HG03175 (cell line): ENCODE data around the gene FBXW2.
"Not testable (repeated sequence)": the region's sequence is repeated elsewhere in the genome, so short reads cannot be mapped to it uniquely, and the experiment has no call there.

ENCODE experiments used
- ATAC-seq: cut with Tn5 transposase; IDR thresholded peaks from one replicate; pipeline ENCODE4 v1.9.1; 2021; ENCODE audit warnings: mild to moderate bottlenecking, moderate library complexity; ENCODE audit not compliant: unreplicated experiment

The FBXW2 gene, protein sequence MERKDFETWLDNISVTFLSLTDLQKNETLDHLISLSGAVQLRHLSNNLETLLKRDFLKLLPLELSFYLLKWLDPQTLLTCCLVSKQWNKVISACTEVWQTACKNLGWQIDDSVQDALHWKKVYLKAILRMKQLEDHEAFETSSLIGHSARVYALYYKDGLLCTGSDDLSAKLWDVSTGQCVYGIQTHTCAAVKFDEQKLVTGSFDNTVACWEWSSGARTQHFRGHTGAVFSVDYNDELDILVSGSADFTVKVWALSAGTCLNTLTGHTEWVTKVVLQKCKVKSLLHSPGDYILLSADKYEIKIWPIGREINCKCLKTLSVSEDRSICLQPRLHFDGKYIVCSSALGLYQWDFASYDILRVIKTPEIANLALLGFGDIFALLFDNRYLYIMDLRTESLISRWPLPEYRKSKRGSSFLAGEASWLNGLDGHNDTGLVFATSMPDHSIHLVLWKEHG

GRCh38 chr9:120792898-120793765 is at the start of gene FBXW2:
FBXW2 (minus strand) TSS chr9:120793416; CDS start chr9:120788258, 5,158 bp downstream.
- peak; percentile 91 for ATAC-seq

GRCh38 chr9:120841930-120842684 is 48.9 kb upstream of the FBXW2 start:
- peak; percentile 1 for ATAC-seq

- no peak for ATAC-seq
These were observed 45.9 kb upstream of the FBXW2 start for GRCh38 chr9:120839146-120839545.

- ATAC-seq: no peak
These were observed 44.7 kb upstream of the FBXW2 start for GRCh38 chr9:120837921-120838320.

DNA sequence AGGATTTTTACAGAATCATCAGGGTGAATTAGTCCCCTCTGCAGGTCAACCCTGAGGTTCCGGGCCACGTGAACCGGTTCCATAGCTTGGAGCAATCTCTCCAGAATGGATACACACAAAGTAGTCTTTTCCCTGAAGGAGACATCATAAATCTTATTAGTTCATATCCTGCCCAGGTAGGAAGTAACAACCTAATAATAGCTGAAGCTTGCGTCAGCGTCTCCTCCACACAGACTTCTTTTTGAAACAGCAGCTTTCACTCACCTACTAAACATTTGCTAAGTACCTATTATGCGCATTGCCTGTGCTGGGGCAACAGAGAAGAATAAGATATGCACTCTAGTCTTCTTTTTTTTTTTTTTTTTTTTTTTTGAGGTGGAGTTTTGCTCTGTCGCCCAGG is 40.1 kb upstream of the FBXW2 start:
- ATAC-seq: no peak

DNA sequence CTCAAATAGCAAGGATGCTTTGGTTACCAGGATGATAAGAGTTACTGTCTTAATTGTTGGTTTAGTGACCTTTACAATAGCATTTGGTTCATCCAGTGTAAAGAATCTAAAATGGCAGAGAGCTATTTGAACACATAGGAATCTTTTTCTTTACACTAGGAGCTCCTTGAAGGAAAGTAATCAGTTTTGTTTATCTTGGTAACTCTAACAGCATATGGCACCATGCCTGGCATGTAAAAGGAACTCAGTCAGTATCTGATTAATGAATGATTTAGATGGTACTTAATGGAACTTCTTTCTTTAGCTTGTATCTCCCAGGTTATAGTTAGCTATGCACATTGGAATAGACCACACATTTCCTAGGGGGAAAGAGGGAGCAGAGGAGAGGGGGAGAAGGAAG is 39.6 kb upstream of the FBXW2 start:
- no peak for ATAC-seq

DNA sequence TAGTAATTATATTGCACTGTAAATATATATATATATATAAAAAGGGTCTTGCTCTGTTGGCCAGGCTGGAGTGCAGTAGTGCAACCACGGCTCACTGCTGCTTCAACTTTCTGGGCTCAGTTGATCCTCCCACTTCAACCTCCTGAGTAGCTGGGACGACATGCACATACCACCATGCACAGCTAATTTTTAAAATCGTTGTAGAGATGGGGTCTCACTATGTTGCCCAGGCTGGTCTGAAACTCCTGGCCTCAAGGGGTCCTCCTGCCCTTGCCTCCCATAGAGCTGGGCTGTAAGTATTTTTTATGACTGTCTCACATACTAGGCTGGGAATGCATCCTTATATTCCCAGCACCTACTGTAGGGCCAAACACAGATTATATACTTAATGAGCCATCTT is 37.6 kb upstream of the FBXW2 start:
- ATAC-seq: no peak

DNA sequence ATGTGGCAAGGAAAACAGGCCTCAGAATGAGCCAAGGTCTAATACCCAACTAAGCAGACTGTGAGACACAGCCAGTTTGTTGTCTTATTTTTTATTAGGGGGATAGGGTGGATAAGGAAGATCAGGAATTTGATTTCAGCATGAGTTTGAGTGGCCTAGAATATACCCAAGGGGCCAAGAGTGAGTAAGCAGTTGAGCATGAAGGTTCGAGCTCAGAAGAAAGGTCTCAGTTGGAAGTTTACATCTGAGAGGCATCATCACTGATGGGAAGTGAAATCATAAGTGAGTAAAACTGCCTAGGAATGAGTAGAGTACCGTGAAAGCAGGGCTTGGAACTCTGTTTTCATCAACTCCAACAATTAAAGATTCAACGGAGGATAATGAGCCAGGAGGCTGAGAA is 36.9 kb upstream of the FBXW2 start:
- ATAC-seq: no peak

DNA sequence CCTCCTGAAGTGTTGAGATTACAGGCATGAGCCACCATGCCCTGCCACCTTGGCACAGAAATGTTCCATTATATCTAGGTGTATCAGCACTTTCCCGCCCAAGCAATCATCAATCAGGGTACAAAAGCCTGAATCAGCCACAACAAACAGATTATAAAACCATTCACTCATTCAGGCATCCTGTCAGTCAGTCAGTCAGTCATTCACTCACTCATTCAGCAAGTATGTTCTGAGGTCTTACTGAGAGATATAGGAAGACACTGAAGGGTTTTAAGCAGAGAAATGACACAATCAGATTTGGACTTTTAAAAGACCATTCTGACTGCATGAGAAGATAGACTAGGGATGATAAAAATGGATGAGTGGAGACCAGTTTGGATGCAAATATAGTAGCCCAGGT is 36.4 kb upstream of the FBXW2 start:
- no peak for ATAC-seq

DNA sequence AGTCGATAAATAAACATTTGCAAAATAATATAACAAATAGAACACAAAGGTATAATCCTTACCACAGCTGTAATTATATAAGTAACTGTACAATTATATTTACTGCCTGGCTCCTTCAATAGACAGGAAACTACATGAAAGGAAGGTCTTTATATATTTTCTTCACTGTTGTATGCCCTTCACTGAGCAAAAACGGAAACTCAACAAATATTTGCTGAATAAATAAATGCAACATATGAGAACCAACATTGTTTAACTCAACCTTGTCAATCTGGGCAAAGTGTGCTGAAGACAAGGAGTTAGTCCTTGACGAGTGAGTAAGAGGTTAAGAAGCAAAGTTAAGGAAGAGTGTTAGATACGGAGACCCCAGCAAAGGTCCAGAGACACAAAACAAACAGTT is 26.9 kb upstream of the FBXW2 start:
- ATAC-seq: no peak

GRCh38 chr9:120818595-120818994 is 25.4 kb upstream of the FBXW2 start:
- no peak for ATAC-seq

DNA sequence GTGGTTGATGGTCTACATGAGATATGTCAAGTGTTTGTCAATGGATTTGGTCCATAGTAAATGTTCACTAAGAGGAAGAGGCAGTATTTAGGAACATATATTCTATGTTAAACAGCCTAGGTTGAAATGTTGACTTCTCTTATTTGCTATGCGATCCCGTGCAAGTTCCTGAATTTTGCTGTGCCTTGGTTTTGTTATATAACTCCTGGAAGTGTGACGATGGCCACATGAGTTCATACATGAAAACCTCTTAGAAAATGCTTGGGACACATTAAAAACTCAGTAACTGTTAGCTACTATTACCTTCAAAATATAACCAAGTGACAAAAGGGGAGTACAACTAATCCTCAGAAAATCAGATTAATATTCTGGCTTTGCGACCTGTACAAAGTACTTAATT is 21.9 kb upstream of the FBXW2 start:
- no peak for ATAC-seq

- no peak for ATAC-seq
These were observed 15.7 kb upstream of the FBXW2 start for GRCh38 chr9:120808931-120809330.

DNA sequence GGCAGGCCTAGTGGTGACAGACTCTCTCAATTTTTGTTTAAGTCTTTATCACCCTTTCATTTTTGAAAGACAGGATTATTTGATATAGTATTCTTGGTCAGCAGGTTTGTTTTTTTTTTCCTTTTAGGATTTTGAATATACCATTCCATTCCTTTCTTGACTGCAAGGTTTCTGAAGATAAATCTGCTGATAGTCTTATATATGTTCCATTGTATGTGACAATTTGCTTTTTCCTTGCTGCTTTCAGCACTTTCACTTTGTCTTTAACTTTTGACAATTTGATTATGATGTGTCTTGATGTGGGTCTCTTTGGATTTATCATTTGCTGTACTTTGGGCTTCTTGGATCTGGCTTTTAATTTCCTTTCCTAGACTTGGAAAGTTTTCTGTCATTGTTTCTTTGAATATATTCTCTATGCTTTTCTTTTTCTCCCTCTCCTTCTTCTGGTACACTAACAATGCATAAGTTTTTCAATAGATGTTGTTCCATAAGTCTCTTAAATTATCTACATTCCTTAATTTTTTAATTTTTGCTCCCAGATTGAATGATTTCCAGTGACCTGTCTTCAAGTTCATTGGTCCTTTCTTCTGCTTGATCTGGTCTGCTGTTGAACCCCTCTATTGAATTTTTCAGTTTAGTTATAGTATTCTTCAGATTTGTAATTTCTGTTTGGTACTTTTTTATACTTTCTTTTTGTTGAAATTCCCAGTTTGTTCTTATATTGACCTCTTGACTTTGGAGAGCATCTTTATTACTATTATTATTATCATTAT is 14.6 kb upstream of the FBXW2 start:
- ATAC-seq: no peak

GRCh38 chr9:120804784-120805363 is 11.7 kb upstream of the FBXW2 start:
- ATAC-seq: not testable (repeated sequence)

- ATAC-seq: no peak
These were observed 8.2 kb upstream of the FBXW2 start for GRCh38 chr9:120801441-120801840.

DNA sequence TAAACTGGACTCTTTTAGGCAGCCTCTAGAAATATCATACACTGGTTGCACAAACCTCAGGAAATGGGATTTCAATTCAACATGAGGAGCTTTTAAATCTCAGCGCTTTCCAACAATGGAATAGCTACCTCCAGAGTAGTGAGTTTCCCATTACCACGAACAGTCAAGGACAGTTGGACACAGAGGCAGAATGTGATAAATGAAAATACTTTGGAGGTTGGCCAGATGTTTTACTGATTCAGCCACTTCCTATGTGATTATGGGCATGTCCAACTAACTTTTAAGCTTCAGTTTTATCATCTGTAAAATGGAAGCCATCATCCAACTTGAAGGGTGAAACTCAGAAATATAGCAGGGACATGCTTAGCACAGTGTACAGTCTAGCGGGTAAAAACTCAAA is 2.1 kb downstream of the FBXW2 start:
- no peak for ATAC-seq

- no peak for ATAC-seq
These were observed 5.3 kb downstream of the FBXW2 start for GRCh38 chr9:120787933-120788332.

GRCh38 chr9:120783602-120784047 is 9.6 kb downstream of the FBXW2 start:
- no peak for ATAC-seq

DNA sequence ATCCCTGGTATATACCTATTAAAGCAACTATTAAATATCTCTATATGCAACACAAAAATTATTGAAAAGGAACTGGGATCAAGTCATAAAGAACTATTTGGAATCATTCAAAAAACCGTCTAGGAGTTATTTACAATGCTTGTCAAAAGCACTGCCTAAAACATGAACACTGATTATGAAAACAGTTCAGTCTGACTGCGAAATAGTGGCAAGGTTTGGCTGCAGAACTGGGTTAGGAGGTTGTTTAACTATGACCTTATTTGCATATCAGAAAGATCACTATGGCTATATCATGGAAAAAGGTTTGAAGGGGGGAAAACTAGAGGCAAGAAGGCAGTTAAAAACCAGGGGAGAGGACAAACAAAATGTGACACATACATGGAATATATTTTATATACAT is 12.0 kb downstream of the FBXW2 start:
- ATAC-seq: no peak
